GM12873 (cell line): ENCODE results near the gene LAMA3.

Experiments
- CTCF ChIP-seq: IDR thresholded peaks from 2 replicates; pipeline ENCODE4 v1.5.1; 2012; ENCODE audit warnings: low read depth, mild to moderate bottlenecking, moderate library complexity, low read length, control low read depth; ENCODE audit not compliant: insufficient read depth; ENCODE audit errors: missing control alignments

The LAMA3 gene

GRCh38 chr18:23719634-23720201 is 30.5 kb downstream of the LAMA3 start:
- TF ChIP-seq CTCF = no peak

GRCh38 chr18:23721696-23722480 is 32.6 kb downstream of the LAMA3 start:
- TF ChIP-seq CTCF = no peak

DNA sequence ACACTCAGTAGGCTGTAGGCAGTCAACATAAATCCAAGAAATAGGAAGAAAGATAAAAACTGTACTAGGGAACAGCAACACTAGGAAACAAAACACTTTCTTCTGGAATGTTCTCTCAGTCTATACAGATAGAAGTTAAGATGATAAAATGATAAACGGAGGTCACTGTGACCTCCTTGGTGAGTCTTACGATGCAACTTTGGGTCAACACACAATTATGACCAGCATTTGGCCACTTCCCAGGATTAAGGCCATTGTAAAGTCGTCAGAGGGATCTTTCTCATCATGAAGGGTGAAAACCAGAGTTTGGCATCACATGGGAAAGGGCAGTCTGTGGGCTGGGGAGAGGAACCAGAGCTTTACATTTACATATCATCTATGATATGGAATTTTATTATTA is 33.4 kb downstream of the LAMA3 start:
- TF ChIP-seq CTCF = no peak

- no peak for TF ChIP-seq CTCF
These were observed 33.9 kb downstream of the LAMA3 start for GRCh38 chr18:23723121-23723520.

- TF ChIP-seq CTCF = no peak
These were observed 35.4 kb downstream of the LAMA3 start for GRCh38 chr18:23724681-23725080.

- no peak for TF ChIP-seq CTCF
These were observed 36.1 kb downstream of the LAMA3 start for GRCh38 chr18:23725351-23725750.

DNA sequence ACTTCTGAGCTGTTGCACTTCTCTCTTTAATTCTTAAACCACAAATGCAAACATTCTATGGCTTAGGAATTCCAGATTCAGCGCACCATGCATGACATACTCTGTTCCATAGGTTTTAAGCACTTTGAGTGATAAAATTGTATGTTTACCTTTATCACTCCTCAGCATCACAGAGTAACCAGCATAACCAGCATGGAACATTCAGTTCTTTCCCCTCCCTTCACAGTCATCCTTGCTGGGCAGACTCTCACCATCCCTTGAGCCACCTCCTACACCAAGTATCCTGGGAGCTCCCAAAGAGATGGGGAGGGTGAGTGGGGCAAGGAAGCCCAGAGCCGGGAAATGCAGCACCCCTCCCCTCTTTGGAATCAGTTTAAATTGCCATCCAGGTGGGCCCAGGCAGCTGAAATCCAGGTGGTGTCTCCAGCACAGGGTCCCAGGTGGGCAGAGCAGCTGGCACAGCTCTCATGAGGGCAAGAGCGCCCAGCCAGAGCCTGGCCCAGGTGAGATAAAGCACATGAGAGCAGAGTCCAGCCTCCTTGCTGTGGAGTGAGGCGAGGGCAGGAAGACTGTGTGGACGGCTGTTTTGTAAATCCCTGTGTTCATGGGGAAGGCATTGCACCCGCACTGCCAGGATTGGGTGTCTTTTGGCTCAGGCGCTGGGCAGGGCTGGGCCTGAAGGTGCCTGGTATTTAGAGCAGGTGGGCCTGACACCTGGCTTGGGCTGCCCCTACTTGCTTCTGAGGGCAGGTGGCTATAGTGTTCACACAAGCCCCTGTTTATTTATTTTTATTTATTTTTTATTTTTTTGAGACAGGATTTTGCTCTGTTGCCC is 36.8 kb downstream of the LAMA3 start:
- TF ChIP-seq CTCF = no peak
